ENCODE data around the gene COMMD9. TPM values are rescaled to one million over a fixed set of nuclear protein-coding genes. Genes with fewer than 3 reads are reported as not detected.

Gene COMMD9
- total and polyA plus RNA-seq, 4 donors, result 22.9 to 50.8 (median 28.3) TPM

DNA sequence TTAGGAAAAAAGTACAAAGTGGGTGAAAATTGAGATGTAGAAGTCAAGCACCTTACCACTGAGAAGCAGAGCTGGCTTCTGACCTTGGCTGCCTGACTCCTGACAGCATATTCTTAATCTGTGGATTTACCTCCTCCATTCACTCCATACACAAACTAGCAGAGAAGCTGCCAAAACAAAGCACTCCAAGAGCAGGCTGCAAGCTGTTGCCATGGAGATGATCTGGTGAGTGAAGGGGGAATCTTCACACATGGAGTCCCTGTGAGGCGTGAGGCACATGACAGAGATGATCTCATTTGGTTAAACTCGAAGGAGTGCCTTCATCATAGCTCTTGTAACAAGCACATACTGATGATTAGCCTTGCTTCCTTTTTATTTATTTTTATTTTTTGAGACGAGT is 16.1 kb downstream of the COMMD9 start:
- TF ChIP-seq SP1 (IDR thresholded peaks at IDR 0.05), result no peak
- TF ChIP-seq GABPA (IDR thresholded peaks at IDR 0.05 in 1 of 2, conservative IDR thresholded peaks at IDR 0.05 in 1 of 2), result no peak
- TF ChIP-seq FOXA1 (IDR thresholded peaks at IDR 0.05), result no peak
- 93% methylated on average over 3 of the region's 3 CpGs for WGBS
- Histone ChIP-seq H3K36me3 (ENCODE audit: control insufficient read depth in 4 of 4, insufficient read depth in 3 of 4, low read depth in 1 of 4, low read length in 3 of 4) (peaks cover 6 to 48% (median 33%) of the 10 kb centered on the region in 4 donors), H3K27ac (ENCODE audit: low read depth in 1 of 2, low read length in 2 of 2) (no peak overlapping the region), H3K4me1 (ENCODE audit: control insufficient read depth in 4 of 4, insufficient read depth in 4 of 4, low read length in 3 of 4) (peaks cover 0 to 6% (median 3%) of the 10 kb centered on the region in 4 donors), H3K4me3 (ENCODE audit: low read depth in 1 of 3, low read length in 3 of 3) (no peak overlapping the region), H3K9ac (ENCODE audit: low read depth in 1 of 2, low read length in 2 of 2) (no peak overlapping the region), H3K9me3 (ENCODE audit: control insufficient read depth in 4 of 4, low read length in 3 of 4) (no peaks in the 10 kb centered on the region), H3K27me3 (ENCODE audit: control insufficient read depth in 4 of 4, insufficient read depth in 4 of 4, low read length in 3 of 4) (no peaks in the 10 kb centered on the region)
- no peak for DNase-seq (ENCODE audit: low spot score)

GRCh38 chr11:36271794-36272407 is 17.3 kb downstream of the COMMD9 start:
- H3K4me1 ChIP-seq (ENCODE audit: control insufficient read depth in 4 of 4, insufficient read depth in 4 of 4, low read length in 3 of 4), result peaks cover 6 to 18% (median 14%) of the 10 kb centered on the region in 4 donors
- no peak overlapping the region for H3K27ac ChIP-seq (ENCODE audit: low read depth in 1 of 2, low read length in 2 of 2)
- WGBS, result 88% methylated on average over 5 of the region's 5 CpGs
- no peaks in the 10 kb centered on the region for H3K27me3 ChIP-seq (ENCODE audit: control insufficient read depth in 4 of 4, insufficient read depth in 4 of 4, low read length in 3 of 4)
- H3K9me3 ChIP-seq (ENCODE audit: control insufficient read depth in 4 of 4, low read length in 3 of 4), result no peaks in the 10 kb centered on the region
- no peak overlapping the region for H3K9ac ChIP-seq (ENCODE audit: low read depth in 1 of 2, low read length in 2 of 2)
- H3K4me3 ChIP-seq (ENCODE audit: low read depth in 1 of 3, low read length in 3 of 3), result no peak overlapping the region
- DNase-seq (ENCODE audit: low spot score), result no peak
- no peak for TF ChIP-seq RXRA (IDR thresholded peaks at IDR 0.05)
- TF ChIP-seq, protein P1, sequence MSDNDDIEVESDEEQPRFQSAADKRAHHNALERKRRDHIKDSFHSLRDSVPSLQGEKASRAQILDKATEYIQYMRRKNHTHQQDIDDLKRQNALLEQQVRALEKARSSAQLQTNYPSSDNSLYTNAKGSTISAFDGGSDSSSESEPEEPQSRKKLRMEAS (IDR thresholded peaks at IDR 0.05), result no peak
- no peak for TF ChIP-seq TAF1 (conservative IDR thresholded peaks at IDR 0.05)
- TF ChIP-seq YY1 (IDR thresholded peaks at IDR 0.05), result no peak
- TF ChIP-seq NR2F2 (IDR thresholded peaks at IDR 0.05), result no peak
- TF ChIP-seq JUND (IDR thresholded peaks at IDR 0.05), result no peak
- TF ChIP-seq ATF3 (IDR thresholded peaks at IDR 0.05), result no peak
- TF ChIP-seq GABPA (IDR thresholded peaks at IDR 0.05 in 1 of 2, conservative IDR thresholded peaks at IDR 0.05 in 1 of 2), result no peak
- TF ChIP-seq HNF4A (conservative IDR thresholded peaks at IDR 0.05), result no peak
- no peak for TF ChIP-seq EGR1 (IDR thresholded peaks at IDR 0.05; ENCODE audit: low read depth in 2 of 2)
- TF ChIP-seq RAD21 (IDR thresholded peaks at IDR 0.05), result no peak
- peaks cover 5 to 46% (median 31%) of the 10 kb centered on the region in 4 donors for H3K36me3 ChIP-seq (ENCODE audit: control insufficient read depth in 4 of 4, insufficient read depth in 3 of 4, low read depth in 1 of 4, low read length in 3 of 4)

DNA sequence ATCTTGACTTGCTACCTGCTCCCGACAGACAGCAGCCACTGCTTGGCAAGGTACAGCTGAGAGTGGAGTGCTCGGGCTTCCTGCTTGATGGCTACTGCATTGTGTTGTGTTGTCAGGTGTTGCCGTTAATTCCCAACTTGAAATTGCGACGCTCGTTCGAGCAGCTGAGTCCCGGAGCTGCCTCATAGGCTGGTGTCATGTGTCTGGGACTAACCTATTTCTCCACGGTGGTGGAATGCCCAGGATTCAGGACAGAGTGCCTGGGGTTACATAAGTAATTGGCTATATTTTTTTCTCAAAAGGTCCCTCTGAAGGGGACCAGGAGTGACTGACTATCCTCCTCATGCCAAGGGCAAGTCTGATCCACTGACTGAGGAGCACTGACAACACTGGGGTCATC is 18.5 kb downstream of the COMMD9 start:
- 96% methylated on average over 9 of the region's 9 CpGs for WGBS
- Histone ChIP-seq H3K9me3 (ENCODE audit: control insufficient read depth in 4 of 4, low read length in 3 of 4) (no peaks in the 10 kb centered on the region), H3K36me3 (ENCODE audit: control insufficient read depth in 4 of 4, insufficient read depth in 3 of 4, low read depth in 1 of 4, low read length in 3 of 4) (peaks cover 4 to 37% (median 28%) of the 10 kb centered on the region in 4 donors), H3K4me1 (ENCODE audit: control insufficient read depth in 4 of 4, insufficient read depth in 4 of 4, low read length in 3 of 4) (peaks cover 10 to 26% (median 25%) of the 10 kb centered on the region in 4 donors), H3K27ac (ENCODE audit: low read depth in 1 of 2, low read length in 2 of 2) (no peak overlapping the region), H3K4me3 (ENCODE audit: low read depth in 1 of 3, low read length in 3 of 3) (no peak overlapping the region), H3K9ac (ENCODE audit: low read depth in 1 of 2, low read length in 2 of 2) (no peak overlapping the region), H3K27me3 (ENCODE audit: control insufficient read depth in 4 of 4, insufficient read depth in 4 of 4, low read length in 3 of 4) (no peaks in the 10 kb centered on the region)
- TF ChIP-seq TAF1 (conservative IDR thresholded peaks at IDR 0.05) (no peak), RAD21 (IDR thresholded peaks at IDR 0.05) (no peak), JUND (IDR thresholded peaks at IDR 0.05) (no peak), RXRA (IDR thresholded peaks at IDR 0.05) (no peak), GABPA (IDR thresholded peaks at IDR 0.05 in 1 of 2, conservative IDR thresholded peaks at IDR 0.05 in 1 of 2) (no peak), HNF4A (conservative IDR thresholded peaks at IDR 0.05) (no peak), FOXA1 (IDR thresholded peaks at IDR 0.05) (no peak), FOXA2 (IDR thresholded peaks at IDR 0.05) (no peak), HNF4G (IDR thresholded peaks at IDR 0.05) (no peak), SP1 (IDR thresholded peaks at IDR 0.05) (no peak), NR2F2 (IDR thresholded peaks at IDR 0.05) (no peak), EGR1 (IDR thresholded peaks at IDR 0.05; ENCODE audit: low read depth in 2 of 2) (no peak)
- TF ChIP-seq, protein P2, sequence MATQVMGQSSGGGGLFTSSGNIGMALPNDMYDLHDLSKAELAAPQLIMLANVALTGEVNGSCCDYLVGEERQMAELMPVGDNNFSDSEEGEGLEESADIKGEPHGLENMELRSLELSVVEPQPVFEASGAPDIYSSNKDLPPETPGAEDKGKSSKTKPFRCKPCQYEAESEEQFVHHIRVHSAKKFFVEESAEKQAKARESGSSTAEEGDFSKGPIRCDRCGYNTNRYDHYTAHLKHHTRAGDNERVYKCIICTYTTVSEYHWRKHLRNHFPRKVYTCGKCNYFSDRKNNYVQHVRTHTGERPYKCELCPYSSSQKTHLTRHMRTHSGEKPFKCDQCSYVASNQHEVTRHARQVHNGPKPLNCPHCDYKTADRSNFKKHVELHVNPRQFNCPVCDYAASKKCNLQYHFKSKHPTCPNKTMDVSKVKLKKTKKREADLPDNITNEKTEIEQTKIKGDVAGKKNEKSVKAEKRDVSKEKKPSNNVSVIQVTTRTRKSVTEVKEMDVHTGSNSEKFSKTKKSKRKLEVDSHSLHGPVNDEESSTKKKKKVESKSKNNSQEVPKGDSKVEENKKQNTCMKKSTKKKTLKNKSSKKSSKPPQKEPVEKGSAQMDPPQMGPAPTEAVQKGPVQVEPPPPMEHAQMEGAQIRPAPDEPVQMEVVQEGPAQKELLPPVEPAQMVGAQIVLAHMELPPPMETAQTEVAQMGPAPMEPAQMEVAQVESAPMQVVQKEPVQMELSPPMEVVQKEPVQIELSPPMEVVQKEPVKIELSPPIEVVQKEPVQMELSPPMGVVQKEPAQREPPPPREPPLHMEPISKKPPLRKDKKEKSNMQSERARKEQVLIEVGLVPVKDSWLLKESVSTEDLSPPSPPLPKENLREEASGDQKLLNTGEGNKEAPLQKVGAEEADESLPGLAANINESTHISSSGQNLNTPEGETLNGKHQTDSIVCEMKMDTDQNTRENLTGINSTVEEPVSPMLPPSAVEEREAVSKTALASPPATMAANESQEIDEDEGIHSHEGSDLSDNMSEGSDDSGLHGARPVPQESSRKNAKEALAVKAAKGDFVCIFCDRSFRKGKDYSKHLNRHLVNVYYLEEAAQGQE (IDR thresholded peaks at IDR 0.05), result no peak
- TF ChIP-seq, protein P1 (IDR thresholded peaks at IDR 0.05), result no peak
- TF ChIP-seq, protein P3, sequence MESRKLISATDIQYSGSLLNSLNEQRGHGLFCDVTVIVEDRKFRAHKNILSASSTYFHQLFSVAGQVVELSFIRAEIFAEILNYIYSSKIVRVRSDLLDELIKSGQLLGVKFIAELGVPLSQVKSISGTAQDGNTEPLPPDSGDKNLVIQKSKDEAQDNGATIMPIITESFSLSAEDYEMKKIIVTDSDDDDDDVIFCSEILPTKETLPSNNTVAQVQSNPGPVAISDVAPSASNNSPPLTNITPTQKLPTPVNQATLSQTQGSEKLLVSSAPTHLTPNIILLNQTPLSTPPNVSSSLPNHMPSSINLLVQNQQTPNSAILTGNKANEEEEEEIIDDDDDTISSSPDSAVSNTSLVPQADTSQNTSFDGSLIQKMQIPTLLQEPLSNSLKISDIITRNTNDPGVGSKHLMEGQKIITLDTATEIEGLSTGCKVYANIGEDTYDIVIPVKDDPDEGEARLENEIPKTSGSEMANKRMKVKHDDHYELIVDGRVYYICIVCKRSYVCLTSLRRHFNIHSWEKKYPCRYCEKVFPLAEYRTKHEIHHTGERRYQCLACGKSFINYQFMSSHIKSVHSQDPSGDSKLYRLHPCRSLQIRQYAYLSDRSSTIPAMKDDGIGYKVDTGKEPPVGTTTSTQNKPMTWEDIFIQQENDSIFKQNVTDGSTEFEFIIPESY (IDR thresholded peaks at IDR 0.05), result no peak
- TF ChIP-seq, protein P4, sequence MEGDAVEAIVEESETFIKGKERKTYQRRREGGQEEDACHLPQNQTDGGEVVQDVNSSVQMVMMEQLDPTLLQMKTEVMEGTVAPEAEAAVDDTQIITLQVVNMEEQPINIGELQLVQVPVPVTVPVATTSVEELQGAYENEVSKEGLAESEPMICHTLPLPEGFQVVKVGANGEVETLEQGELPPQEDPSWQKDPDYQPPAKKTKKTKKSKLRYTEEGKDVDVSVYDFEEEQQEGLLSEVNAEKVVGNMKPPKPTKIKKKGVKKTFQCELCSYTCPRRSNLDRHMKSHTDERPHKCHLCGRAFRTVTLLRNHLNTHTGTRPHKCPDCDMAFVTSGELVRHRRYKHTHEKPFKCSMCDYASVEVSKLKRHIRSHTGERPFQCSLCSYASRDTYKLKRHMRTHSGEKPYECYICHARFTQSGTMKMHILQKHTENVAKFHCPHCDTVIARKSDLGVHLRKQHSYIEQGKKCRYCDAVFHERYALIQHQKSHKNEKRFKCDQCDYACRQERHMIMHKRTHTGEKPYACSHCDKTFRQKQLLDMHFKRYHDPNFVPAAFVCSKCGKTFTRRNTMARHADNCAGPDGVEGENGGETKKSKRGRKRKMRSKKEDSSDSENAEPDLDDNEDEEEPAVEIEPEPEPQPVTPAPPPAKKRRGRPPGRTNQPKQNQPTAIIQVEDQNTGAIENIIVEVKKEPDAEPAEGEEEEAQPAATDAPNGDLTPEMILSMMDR (IDR thresholded peaks at IDR 0.05; ENCODE audit: low read depth, low read length, missing input control), result no peak
- DNase-seq (ENCODE audit: low spot score), result no peak
